GM19468 (cell line): ENCODE results near the gene NCF2.
"Not testable (repeated sequence)": the region's sequence is repeated elsewhere in the genome, so short reads cannot be mapped to it uniquely, and the experiment has no call there.

Source experiments
- ATAC-seq: cut with Tn5 transposase; IDR thresholded peaks from one replicate; pipeline ENCODE4 v1.9.1; 2021; ENCODE audit warnings: mild to moderate bottlenecking, moderate library complexity, moderate number of reproducible peaks; ENCODE audit not compliant: unreplicated experiment; ENCODE audit errors: extremely low read depth

Gene NCF2

DNA sequence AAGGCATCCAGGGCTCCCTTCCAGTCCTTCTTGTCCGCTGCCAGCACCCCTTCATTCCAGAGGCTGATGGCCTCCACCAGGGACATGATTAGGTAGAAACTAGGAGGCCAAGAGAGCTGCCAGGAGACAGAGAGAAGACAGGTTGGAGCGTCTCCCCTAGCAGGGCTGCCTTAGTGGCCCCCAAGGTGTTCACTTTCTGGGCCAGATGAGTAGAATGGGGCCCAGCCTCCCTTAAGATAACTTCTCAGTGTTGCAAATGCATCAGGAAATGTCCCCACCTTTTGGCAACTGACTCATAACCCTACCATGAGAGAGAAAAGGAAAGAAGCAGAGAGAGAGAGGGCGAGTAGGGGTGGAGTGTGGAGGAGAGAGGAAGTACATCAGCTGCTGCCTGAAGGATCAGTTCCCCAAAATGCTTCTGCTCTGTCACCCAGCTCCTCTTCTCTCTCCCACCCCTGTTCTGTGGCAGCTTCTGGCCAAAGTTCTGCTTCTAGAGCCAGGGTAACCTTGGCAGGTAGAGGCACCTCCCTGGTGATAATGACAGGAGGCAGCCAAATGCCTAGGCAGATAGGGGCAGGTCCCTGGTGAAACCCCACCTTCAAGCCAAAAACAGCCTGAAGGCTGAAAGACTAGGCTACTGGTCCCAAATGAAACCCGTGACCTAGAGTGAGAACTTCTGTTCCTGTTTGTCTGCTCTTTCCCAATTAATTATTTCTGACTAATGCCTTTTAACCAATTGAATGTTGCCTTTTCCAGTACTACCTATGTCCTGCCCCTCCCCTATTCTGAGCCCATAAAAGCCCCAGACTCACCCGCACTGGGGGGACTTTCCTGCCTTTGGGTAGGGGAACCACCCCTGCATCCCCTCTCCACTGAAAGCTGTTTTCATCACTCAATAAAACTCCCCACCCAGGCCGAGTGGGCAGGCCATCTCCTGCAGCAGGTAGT lies at the start of gene NCF2:
TSS of gene NCF2 (minus strand) at position 216 of the 948 bp plus-strand sequence. CDS start at position 86, 130 bp downstream.
- ATAC-seq: peak; percentile 74

- no peak for ATAC-seq
Measured at GRCh38 chr1:183638649-183639387, 48.6 kb upstream of the NCF2 start.

DNA sequence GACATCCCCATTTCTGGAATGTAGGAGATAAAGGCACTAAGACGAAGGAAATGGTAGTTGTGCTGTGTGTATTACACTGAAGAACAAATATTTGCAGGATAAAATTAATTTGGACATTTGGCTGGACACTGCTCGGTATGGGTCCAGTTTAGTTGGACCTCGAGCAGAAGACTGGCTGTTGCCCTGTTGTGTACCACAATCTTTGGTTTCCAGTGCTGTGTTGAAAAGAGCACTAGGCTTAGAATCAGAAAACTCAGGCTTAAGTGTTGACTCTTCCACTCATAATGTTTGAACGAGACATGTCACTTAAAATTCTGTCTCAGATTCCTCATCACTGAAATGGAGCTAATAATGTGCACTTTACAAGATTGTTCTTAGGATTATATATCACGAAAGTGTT lies 46.5 kb upstream of the NCF2 start:
- ATAC-seq: no peak

DNA sequence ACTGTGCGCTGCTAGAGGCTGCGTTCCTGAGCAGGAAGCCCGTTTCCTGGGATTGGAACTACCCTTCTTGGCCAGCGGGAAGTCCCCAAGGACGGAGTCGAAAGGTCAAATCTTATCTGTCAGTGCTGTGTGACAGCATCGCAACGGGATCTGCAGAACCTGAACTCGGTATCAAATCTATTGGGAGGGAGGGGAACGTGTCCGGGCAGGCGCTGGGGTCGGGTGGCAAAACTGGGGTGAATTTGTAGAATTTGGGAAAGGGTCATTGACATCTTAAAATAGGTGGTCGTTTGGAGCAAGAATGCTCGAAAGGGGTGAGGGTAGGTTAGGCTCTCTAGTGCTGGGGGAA lies 46.0 kb upstream of the NCF2 start:
- no peak for ATAC-seq

- ATAC-seq: peak; percentile 71
Measured at GRCh38 chr1:183635606-183636333, 45.5 kb upstream of the NCF2 start, which contains the start of gene ARPC5. Gene ARPC5, minus strand, starts transcription at chr1:183635783. Its CDS starts 124 bp downstream, at chr1:183635659.

GRCh38 chr1:183635099-183635605 lies 44.9 kb upstream of the NCF2 start:
- no peak for ATAC-seq

DNA sequence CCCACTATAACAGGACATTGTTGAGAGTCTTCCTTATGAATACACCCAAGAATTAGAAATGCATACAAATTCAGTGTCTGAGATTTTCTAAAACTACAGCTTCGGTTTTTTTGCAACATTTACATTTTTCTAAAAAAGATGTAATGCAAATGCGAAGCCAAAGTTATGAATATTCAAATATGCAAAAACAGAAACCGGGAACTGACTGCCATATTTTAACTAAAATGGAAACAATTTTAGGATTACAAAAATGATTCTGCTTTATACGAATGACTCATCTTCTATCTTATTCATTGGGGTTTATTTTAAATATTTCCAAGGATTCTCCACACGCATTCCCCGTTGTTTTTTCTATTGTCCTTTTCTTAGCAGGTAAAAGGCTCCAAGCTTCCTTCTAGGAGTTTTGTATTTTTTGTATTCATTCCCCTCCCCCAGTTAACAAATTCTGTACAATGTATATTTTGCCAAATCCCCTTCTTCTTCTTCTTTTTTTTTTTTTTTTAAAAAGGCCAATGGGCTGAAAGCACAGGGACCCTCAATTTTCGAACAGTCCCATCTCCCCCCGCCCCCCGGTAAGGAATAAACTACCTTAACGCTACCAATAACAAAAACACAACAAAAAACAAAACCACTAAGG lies 44.3 kb upstream of the NCF2 start:
- ATAC-seq: no peak

DNA sequence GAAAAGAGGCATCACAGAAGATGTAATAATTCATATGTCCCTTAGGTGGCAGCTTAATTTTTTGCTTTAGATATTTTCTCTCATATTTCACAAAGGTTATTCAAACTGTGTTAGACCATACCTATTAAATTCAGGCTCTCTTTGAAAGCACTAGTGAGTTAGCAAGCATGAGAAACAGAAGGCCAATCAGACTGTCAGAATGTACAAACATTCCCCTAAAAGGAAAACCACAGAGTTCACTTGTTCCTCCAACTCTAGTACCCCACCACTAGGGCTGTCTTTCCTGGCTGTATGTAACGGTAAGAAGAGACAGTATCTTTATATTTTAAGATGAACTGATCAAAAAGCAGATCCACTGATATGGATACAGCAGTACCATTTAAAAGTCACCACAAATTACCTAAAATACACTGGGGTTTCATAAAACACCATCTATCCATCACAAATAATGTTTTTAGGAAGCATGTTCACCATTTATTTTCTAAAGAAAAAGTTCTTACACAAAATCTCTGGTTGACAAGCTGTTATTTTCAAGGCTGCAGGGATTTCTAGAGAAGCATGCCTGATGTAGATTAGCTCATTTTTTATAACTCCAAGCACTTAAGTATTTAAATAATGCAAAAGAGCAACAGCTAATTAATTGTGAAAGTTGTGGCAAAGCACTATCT lies 43.6 kb upstream of the NCF2 start:
- ATAC-seq: no peak

DNA sequence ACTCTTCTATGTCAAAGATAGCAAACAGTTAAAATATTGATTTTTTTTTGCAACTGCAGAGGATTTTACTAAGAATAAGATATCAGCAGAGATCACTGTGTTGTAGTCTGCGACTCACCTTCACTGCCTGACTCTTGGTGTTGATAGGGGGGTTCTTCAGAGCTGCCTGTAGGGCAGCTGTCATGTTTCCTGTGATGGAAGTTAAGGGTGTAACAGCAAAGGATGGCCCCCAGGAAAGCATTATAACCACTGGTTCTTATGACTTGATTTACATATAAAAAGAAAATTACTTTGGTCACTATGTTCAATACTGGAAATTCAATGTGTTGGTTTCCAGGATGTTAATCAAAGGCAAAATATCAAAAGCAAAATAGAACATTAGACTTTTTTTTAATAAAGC lies 42.7 kb upstream of the NCF2 start:
- no peak for ATAC-seq

DNA sequence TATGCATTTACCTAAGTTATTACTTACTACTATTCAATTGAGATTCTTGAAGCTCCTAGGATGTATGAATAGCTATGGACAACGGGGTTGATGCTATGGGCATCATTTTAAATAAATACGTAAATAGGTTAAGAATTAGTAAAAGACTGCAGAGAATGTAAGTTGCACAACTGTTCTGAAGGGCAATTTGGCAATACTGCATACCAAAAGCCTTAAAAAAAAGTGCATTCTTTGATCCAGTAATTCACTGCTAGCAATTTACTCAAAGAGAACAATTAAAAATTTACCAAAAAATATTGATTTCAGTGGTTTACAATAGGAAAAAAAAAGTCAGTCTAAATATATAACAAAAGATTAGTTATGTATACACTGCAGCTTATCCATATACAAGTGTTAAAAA lies 41.9 kb upstream of the NCF2 start:
- ATAC-seq: no peak

DNA sequence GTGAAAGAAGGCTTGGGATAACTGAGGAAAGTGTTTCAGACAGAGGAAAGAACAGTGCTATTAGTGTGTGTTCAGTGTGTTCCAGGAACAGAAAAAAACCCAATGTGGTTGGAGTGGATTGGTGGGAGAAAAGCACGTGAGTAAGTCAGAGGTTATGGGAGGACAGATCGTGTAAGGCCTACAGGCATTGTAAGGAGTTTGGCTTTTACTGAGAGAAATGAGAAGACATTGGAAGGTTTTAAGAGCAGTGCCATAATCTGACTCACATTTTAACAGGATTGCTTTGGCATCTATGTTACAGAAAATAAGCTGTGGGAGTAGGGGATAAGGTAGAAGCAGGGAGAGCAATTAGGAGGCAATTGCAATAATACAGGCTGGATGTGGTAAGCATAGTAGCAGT lies 40.5 kb upstream of the NCF2 start:
- ATAC-seq: no peak

DNA sequence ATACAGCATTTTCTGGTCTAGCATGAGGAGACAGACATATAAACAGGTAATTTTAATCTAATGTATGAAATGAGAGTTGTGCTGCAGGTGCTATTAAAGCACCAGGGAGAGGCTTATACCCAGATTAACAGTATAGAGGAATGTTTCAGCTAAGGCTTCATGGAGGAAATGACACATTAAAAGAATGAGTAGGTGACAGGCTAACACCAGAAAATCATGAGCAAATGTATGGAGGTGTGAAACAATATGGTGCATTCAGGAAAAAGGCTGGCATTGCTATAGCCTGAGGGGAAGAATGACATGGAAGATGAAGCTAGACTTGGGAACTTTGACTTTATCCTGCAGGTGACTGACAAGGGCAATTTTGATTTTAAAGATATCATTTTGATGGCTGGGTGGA lies 38.3 kb upstream of the NCF2 start:
- no peak for ATAC-seq

GRCh38 chr1:183626236-183626635 lies 36.0 kb upstream of the NCF2 start:
- not testable (repeated sequence) for ATAC-seq

- peak; percentile 80 for ATAC-seq
Measured at GRCh38 chr1:183622884-183623785, 32.9 kb upstream of the NCF2 start.

- no peak for ATAC-seq
Measured at GRCh38 chr1:183622013-183622412, 31.8 kb upstream of the NCF2 start.

DNA sequence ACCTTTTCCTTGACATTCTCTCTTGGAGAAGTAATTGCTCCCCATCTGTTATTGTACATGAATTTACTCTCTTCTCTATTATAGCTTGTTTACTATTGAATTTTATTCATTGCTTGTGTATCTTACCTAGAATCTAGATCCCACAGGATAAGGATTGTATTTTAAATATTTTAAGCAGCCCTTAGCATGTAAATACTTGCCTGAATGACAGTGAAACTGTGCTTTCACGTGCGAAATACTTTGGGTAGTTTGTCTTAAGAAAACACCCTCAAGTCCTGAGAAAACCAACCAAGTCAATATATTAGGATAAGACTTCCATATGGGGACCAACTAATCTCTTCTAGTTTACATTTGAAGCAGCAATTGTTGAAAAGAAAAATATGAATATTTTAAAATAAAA lies 30.1 kb upstream of the NCF2 start:
- no peak for ATAC-seq

- ATAC-seq: no peak
Measured at GRCh38 chr1:183619781-183620180, 29.5 kb upstream of the NCF2 start.

GRCh38 chr1:183618202-183618601 lies 27.9 kb upstream of the NCF2 start:
- ATAC-seq: not testable (repeated sequence)
